Uterus (tissue), 2 donors: Measurements from ENCODE around the gene TBCE.

Experiments used
- CTCF ChIP-seq, 4 experiments: fragments of 200-600 bp in 2 of 4; fragments of 450-650 bp in 2 of 4; sonication (generic) in 2 of 4; IDR thresholded peaks; one replicate each; pipeline ENCODE4 v1.5.1; 2016 to 2019; ENCODE audit warnings: antibody characterized with exemption in 4 of 4, mild to moderate bottlenecking in 2 of 4, moderate library complexity in 1 of 4
- POLR2A ChIP-seq, 2 donors: fragments of 450-650 bp; IDR thresholded peaks; one replicate each; pipeline ENCODE4 v1.6.1; 2016; ENCODE audit warnings: antibody characterized with exemption in 2 of 2, mild to moderate bottlenecking in 1 of 2, moderate library complexity in 1 of 2

- no peak for TF ChIP-seq CTCF (IDR thresholded peaks at IDR 0.05)
- TF ChIP-seq POLR2A (IDR thresholded peaks at IDR 0.05), result no peak
Observed at GRCh38 chr1:235491644-235492043, 124.4 kb downstream of the TBCE start.
